NCI-H748 (cell line): ENCODE data around the gene IVD.
"Not testable (repeated sequence)": the region's sequence is repeated elsewhere in the genome, so short reads cannot be mapped to it uniquely, and the experiment has no call there.

Experiments
- DNase-seq: peaks from one replicate; lab custom pipeline; 2025; ENCODE audit not compliant: unreplicated experiment; lab: John Stamatoyannopoulos, UW

The IVD gene

DNA sequence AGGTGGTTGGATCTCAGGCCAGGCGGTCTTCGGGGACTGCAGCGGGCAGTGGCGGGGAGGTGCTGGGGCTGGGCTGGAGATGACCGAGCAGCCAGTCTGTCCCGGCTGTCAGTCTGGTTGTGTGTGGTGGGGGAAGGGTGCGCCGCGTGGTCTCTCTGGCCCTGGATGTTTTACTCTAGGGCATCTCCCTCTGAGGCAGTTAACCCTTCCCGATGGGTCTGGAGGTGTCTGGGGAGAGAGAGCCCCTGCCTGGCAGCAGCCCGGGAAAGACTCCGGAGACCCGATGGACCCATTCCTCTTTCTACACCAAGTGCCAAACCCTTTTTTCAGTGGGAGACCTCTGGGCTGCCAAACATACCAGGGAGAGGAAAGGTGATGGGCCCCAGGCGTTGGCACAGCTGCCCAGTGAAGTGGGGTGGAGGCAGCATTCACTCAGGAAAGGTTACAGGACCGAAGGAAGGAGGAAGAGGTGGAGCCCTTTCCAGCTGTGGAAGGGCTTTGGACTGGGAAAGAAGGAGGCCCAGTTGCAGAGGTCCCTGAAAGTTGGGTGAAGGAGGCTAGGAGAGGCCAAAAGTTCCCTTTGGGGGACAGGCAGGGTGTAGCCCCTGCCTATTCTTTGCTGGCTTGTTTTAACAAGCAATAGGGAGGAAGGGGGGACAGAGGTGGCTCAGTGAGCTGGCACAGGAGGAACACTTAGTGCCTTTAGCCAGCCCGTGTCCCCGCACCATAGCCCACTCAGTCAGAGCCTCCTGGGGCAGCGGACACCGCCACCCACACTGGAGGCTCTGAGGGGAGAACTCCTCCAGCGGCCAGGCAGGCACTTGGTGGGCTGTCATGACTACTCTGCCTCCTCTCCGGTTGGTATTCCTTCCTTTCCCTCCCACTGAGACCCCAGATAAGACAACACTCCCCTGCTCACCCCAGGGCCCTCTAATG, 32.4 kb downstream of the IVD start:
- no peak for DNase-seq

DNA sequence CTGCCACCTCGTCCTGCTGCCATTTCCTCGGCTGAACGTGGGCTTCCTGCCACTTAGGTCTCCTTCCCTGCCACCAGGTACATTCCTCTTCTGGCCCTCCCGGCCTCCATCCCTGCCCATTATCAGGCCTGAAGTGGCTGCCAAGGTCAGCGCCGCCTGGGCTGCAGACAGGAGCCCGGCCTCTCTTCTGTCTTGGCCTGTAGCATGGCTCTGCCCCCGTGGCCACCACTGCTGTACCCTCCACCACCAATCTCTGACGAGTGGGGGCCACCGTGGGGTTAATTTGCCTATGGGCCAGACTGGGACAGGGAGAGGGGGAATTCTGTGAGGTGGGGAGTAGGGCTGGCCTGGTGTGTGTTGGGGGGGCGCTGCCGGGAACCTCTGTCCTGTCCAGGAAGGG, 33.1 kb downstream of the IVD start:
- no peak for DNase-seq

DNA sequence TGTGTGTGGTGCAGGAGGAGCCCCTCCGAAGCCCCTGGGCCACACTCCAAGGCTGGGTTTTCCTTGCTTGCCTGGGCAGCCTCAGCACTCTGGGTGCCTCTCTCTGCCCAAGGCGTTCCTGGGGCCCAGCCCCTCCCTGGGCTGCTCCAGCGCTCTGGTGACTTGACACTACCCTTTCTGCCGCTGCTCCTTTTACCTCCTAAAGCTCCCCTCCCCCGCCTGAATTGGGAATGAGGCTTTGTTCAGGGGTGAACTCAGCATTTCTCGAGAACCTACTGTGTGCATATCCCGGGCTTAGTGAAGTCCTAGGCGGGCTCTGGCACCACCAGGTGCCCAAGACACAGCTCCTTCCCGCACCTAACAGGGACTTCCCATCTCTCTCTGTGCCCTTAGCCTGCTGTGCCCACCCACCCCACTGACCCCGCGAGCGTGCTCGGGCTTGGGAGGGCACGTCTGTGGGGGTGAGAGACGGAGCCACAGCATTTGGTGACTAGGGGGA, 33.9 kb downstream of the IVD start:
- peak; percentile 14 for DNase-seq

DNA sequence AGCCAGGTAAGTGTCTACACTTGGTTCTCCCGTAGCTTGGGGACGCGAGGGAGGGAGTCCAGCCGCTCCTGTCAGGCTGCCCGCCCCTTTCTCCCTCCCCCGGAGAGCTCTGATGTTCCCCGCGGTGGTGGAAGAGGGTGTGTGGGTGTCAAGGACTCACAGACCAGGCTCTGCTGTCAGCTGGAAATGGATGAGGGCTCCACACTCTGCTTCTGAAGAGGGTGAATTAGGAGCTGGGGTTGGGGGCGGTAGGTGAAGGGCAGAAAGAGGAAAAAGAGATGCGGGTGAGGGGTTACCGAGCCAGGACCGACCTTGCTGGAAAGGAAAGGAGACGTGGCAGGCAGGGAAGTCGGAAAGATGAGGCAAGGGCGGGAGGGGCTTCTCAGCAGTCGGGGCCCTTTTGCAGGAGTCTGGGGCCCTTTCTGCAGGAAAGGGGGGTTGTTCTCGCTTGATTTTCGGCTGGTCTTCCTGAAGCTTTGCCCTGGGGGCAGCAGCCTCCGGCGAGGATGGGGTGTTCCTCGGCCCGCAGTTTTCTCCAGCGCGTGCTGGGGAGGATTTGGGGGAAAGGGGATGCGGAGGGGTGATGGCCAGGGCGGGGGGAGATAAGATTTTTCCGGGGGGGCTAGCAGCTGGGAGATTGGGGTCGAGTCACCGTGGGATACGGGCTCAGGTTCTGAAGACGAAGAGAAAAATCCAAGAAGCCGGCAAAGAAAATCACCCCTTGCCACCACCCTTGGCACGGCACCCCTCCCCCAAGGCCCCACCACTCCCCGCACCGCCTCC, 34.6 kb downstream of the IVD start:
- DNase-seq, result peak; percentile 20

DNA sequence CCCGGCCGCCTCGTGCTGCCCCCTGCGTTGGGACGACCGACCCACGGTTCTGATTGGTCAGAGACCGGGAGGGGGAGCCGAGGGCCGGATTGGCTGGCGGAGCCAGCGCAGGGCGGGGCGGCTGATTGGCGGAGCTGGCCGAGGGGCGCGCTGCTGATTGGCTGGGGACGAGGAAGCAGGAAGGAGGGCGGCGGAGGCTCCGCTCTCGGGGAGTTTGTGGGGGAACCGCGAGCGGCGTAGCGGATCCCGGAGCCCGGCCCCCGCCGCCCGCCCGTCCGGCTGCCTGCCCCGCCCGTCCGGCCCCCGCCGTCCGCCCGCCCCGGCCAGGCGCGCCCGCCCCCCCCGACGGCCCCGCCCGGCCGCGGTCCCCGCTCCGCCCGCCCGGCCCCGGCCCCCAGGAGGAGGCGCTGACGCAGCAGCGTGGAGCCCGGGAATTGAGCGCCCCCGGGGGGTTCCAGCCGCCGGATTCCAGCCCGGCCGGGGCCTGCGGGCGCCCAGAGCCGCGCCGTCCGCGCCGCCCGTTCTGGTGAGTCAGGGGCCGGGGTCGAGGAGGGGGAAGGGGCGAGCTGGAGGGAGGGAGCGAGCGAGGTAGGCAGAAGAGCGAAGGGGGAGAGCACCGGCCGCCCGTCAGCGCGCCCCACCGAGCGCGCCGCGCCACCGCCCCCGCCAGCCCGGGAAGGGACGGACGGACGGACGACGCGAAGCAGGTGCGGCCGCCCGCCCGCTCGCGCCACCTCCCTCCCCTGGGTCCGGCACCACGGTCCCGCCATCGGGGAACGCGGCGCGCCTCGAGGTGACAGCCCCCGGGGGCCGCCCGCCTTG, 35.4 kb downstream of the IVD start, which contains the start of gene BAHD1:
TSS of gene BAHD1 (plus strand) at position 211 of the 822 bp plus-strand sequence. CDS start 17,512 bp downstream, outside the sequence.
- peak; percentile 93 for DNase-seq

DNA sequence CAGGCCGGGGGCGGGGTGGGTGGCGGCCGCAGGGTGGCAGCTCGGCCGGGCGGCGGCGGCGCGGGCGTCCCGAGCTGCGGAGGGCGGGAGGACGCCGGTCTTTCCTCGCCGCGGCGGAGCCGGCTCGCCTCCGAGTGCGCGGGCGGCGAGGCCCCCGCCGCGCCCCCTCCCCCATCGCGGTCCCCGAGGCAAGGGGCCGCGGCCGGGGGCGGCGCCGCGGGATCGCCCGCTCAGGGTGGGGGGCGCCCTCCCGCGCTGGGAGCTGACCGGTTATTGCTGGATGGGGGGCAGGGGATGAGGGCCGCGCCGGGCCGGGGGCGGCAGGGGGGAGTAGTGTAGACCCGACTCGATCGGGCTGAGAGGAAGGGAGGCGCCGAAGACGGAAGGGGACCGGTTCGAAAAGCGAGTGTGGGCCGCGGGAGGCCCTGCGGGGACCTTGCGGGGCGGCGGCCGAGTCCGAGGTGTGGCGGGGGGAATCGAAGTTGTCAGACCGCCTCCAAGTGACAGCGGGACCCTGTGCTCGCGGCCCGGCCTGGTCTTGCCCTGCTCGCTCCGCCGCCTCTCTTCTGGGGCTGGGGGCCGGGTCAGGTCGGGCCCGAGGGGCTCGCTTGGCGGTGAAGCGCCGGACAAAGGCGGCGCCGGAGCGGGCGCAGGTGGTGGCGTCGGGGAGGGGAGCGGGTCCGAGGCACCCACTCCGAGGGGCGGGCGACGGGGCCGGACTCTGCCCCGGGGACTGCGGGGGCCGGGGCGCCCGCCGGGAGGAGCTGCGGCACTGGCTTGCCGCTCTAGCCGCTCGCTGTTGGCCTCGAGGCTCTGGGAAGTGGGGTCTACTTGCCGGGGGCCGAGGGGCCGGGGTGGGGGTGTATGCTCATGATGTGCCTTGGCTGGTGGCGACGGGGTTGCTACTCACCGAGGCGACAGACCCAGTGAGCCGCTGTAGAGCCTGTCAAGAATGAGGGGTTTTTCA, 36.3 kb downstream of the IVD start:
- peak; percentile 31 for DNase-seq

DNA sequence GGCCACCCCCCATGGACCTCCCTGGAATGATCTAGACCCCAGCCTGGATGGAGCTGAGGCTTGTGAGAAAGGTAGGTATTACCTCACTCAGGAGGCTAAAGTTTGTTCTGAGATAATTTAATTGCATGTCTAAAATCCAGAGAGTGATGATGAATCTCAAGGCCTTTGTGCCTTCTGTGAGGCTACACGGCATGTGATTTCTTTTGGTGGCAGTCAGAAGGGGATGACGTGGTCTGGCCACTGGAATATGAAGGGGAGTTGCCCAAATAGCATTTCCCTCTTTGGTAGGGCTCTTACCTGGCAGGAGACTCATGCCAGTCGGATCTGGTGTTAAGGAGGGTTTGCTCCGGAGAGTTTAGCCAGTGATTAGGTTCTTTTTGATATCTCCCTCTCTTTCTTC, 37.7 kb downstream of the IVD start:
- no peak for DNase-seq

DNA sequence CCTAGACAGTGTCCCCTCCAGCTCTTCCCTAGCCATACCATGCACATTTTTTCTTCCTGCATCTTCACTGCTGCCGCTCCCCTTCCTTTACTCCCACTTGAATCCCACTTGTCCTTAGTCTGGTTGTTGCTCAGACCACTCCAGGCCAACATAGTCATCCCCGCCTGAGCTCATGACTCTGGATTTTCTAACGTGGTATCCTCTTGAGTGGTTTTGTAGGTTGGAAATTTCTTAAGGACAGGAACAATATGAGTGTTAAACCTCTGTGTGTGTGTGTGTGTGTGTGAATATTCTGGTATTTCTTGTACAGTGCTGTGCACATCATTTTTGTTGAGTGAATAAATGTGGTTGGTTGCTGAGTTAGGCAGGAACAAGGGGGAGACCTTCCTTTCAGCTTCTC, 38.3 kb downstream of the IVD start:
- DNase-seq, result no peak

DNA sequence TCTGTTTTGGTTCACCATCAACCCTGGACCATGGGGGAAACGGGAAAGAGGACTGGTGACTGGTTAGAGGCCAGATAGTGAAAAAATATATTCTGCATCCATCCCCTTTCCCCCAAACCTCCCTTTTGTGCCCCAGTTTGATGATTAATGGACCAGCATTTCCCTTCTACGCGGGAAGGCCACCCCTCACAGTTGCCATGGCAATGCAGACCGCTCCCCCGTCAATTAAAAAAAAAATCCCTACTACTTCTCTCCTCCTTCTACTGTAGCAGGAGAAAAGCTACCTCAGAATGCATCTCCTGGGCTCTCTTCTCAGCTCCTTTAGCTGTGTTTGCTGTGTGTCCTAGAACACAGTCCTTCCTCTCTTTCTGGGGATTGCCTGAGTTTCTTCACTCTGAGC, 39.1 kb downstream of the IVD start:
- DNase-seq, result no peak

DNA sequence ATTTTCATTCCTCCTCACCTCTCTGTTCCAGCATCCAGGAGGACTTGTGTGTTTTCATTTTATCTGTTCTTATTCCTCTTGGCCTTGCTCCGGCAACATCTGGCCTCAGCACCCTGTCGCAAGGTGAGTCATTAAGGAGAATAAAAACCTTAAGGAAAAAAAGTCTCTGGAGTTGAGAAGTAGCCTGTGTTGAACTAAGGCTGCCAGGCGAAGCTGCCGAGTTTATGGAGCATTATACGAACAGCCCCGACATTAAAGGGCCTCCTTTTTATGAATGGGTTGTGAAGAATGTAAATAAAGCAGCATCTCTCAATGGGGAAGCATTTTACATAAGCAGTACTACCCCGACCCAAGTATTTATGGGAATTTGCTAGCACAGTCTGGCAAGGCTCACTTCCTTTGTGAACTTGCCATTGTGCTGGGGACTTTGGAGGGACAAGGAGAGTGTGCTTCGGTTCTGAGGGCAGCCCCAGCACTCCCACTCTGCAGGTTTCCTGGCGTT, 39.9 kb downstream of the IVD start:
- no peak for DNase-seq

DNA sequence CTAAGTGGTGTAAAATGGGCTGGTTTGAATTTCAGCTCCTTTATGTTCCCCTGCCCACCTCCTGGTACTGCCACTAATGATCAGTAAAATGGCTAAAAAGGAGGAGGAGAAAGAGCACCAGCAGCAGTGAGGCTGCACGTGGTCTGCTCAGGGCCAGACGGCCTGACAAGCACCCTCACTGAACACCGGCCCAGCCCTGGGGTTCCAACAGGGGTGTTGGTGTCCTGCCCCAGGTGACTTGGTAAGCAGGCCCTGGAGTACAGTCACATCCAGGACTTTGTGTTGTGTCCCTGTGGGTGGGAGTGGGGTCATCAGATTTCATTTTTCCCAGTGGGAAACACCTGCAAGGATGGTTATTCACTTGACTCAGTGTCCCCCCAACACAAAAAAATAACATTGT, 40.5 kb downstream of the IVD start:
- no peak for DNase-seq

DNA sequence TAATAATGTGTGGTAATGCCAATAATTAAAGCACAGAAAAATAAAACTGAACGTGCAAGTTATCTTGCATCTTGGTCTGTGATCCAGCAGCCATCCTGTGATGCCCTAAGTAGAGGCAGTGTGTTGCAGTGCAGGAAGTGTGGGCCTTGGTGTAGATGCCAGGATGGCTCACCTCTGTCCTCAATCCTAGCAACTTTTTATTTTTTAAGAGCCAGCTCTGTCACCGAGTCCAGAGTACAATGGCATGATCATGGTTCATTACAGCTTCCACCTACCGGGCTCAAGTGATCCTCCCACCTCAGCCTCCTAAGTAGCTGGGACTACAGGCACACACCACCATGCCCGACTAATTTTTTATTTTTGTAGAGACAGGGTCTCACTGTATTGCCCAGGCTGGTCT, 42.8 kb downstream of the IVD start:
- DNase-seq, result no peak

DNA sequence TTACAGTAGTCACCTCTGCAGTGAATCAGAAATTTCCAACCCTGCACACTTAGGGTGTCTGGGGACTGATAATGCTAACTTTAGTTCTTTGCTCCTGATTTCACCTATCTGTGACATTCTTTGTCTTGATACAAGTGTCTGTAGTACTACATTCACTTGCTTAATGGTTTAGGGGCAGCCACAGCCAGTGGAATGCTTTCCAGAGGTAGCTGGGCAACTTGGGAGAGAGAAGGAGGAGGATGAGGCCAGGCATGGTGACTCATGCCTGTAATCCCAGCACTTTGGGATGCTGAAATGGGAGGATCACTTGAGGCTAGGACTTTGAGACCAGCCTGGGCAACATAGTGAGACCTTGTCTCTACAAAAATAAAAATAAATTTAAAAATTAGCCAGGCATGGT, 43.7 kb downstream of the IVD start:
- DNase-seq, result no peak

DNA sequence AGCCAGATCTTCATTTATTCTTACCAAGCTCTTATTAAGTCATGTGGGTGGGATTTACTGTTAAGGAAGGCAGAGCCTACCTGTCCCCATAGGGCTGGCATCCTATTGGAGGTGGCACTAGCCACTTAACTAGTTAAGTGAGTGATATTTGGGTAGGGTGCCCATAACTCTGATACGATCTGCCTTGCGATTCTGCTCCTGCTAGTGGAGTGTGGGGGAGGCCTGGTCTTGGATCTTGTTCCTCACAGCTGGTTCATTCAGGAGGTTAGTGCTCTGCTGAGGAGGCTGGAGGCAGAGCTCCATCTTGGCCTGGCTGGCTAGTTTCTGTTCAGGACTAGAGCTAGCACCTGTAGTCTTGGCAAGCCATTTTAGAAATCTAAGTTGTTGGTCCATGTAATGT, 44.5 kb downstream of the IVD start:
- no peak for DNase-seq

DNA sequence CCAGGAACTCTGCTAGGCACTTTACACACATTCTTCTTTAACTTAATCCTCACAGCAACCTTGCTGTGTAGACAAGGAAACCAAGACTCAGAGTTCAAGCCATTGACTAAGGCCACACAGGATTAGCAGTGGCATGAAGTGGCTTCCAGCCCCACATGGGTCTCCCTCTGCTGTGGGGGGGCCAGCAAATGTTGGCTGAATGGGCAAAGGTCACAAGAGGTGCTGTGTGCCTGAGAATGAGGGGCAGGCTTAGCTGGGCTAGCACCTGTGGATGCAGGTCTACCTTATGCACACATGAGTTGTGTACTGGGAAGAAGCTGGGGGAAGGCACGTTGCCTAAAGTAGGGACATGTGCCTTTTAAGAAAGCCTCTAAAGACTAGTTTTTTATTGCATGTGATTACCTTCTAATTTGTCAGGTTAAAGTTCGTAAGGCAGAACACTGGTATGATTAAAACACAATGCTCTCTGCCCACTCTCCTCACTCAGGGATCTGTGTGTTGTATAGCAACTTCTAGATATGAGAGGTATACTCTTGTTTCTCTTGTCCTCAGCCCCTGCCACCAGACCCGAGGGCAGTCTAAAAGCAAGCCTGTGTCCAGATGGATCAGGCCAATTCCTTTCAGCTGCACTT, 46.0 kb downstream of the IVD start:
- no peak for DNase-seq

DNA sequence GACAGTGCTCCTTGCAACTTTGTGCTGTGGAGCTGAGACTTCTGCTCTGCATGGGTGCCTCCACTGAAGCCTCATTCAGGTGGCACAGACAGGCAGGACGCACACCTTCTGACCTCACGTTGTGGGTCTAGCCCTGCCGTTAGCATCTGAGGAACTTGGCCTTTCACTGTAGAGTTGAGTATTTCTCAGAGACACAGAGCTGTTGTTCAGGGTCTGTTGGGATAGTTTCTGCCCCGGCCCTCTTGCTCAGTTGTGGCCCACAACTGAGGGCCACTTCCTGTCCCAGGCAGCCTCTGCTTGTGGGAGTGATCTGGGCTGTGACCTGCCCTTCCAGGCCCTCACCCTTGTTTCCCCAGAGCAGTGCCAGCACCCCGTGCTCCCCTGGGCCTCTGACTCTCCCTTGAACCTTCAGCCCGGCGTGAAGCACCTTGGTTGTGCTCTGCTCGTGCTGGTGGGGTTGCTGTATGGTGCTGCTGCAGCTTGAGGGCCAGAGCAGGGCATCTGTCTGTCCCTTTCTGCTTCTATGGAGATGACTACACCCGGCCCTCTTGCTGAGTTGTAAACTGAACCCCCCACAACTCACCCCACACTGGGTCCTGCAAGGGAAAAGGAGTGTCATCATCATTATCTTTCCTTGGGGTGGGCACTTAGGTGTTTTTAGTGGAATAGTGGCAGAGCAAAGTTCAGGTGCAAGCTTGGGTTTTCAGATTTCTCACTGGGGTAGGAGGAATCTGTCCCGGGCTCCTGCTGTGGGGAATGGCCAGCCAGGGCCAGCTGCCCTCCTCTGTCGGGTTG, 46.9 kb downstream of the IVD start:
- DNase-seq, result no peak

DNA sequence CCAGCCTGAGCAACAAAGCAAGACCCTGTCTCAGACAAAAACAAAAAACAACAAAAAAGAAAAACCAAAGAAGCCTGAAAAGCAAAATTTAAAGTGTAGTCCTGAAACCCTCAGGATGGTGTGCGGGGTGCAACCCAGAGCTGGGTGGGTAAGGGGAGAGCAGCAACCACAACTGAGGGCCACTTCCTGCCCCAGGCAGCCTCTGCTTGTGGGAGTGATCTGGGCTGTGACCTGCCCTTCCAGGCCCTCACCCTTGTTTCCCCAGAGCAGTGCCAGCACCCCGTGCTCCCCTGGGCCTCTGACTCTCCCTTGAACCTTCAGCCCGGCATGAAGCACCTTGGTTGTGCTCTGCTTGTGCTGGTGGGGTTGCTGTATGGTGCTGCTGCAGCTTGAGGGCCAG, 48.3 kb downstream of the IVD start:
- not testable (repeated sequence) for DNase-seq

DNA sequence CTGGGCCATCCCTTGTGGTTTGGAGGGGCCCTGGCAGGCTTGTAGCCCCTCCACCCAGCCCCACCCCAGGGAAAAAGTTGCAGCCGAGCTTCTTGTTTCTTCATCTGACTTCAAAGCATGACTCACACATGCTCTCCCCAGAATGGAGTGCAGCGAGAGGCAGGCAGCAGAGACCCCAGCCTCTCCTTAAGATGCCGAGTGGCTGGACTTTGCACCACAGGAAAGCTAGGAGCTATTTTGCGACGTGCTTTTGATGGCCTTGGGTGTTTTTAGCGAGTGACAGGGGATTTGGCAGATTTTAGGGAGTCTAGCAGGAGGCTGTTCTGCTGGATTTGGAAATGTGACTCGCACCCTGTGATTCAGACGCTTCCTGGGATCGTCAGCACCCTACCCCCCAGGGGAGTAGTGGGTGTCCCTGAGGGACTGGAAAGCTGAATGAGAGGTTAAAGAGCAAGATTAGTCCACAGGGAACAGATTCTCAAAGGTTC, 49.4 kb downstream of the IVD start:
- DNase-seq, result no peak
